Measurements from ENCODE around the gene MYH14. TPM values are rescaled to one million over a fixed set of nuclear protein-coding genes. Genes with fewer than 3 reads are reported as not detected.

The MYH14 gene
- total and polyA plus RNA-seq, 9 of the 15 experiments (the other 6 are each of a cell fraction or from before 2014, with no cell fraction given), result 0.04 to 0.86 (median 0.19) TPM; not detected in 2

DNA sequence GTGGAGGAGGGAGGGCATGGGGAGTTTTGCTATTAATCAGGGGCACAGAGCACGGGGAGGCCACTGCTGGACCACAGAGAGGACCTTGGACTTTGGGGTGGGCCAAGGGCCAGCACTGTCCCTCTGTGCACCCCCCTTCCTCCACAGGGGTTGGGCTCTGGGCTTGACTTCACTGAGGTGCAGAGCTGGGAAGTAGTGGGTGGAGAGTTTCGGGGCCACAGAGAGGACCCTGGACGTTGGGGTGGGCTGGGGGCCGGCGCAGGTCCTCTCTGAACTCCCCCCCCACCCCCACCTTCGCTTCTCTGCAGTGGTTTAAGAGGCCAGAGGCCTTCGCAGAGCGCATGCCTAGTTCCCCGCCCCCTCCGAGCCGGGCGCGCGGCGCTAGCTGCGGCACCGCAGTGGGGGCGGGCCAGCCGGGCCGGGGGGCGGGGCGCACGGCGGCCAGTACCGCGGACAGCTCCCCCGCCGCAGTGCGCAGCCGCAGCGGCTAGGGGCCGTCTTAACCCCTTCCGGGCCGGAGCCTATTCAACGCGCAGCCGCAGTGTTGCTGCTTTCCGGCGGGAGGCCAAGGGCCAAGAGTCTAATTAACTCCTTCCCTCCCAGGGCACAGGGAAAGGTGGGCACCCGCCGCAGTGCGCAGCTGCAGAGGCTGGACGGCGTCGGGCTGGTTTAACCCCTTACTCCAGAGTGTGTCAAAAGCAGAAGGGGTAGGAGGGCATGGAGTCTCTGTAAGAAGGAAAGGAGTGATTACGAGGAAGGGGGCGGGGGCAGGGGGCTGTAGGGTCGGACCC, 122.1 kb downstream of the MYH14 start:
- CTCF ChIA-PET (ENCODE audit: low intra/inter-chr PET ratio), result no interaction called here
- ATAC-seq (peak; percentile 66), FAIRE-seq (peak; percentile 93), DNase-seq (ENCODE audit: extremely low read depth in 1 of 4, low spot score in 3 of 4) (peak; percentile 90 to 98 (median 96))
- no peaks in the 10 kb centered on the region for H3K27me3 ChIP-seq (ENCODE audit: control insufficient read depth in 2 of 2, insufficient read depth in 2 of 2, low read length in 2 of 2)
- peaks cover 22% of the 10 kb centered on the region for H3K79me2 ChIP-seq (ENCODE audit: control insufficient read depth, insufficient read depth, low read length)
- peaks cover 14% of the 10 kb centered on the region; the same call in 1 of the 3 replicates for H3K36me3 ChIP-seq (ENCODE audit: control insufficient read depth, insufficient read depth, low read length)
- H3K4me1 ChIP-seq (replicated peaks in 1 of 2; ENCODE audit: control insufficient read depth in 2 of 2, insufficient read depth in 2 of 2, low read length in 2 of 2), result peaks cover 24 to 57% of the 10 kb centered on the region in 2 experiments
- H3K9me1 ChIP-seq (ENCODE audit: control insufficient read depth, insufficient read depth, low read length), result peaks cover 3% of the 10 kb centered on the region
- peak overlapping the region; percentile 21; the same call in 1 of the 2 replicates for H3K4me3 ChIP-seq
- H4K20me1 ChIP-seq (replicated peaks; ENCODE audit: control insufficient read depth, insufficient read depth, low read length), result peaks cover 47% of the 10 kb centered on the region
- POLR2A ChIA-PET, result interaction anchor here (0.8 to 1.5 kb wide), 3 partner anchors 9 to 24 kb away, joined by 3 to 9 read pairs (median 3); no protein-coding TSS in a partner anchor
- H3K9ac ChIP-seq (ENCODE audit: insufficient read depth in 1 of 2, low read depth in 2 of 2, low read length in 2 of 2), result peak overlapping the region in 1 of 2 experiments; percentile 84; a peak in 2 of 4 replicates
- no peak overlapping the region for H3K27ac ChIP-seq (ENCODE audit: extremely low read depth, low read depth, low read length)
- intact Hi-C loops (cut with micrococcal nuclease), result loop anchor here (5.0 kb wide), 1 partner anchor 58 kb away; no protein-coding TSS in a partner anchor
- H2AFZ ChIP-seq (ENCODE audit: low read depth, low read length), result no peak overlapping the region
- in situ Hi-C loops (cut with MboI), result no loop called here
- H3K4me2 ChIP-seq (ENCODE audit: insufficient read depth, low read length), result peak overlapping the region; percentile 67
- BruUV-seq (replicated peaks), result no TSS peak
- no peaks in the 10 kb centered on the region for H3K9me3 ChIP-seq (replicated peaks; ENCODE audit: control insufficient read depth, insufficient read depth, low read depth, low read length)
- WGBS (ENCODE audit: insufficient coverage, low coverage, missing lambda C conversion rate), result 1% methylated on average over 23 of the region's 48 CpGs
- TF ChIP-seq NBN (IDR thresholded peaks at IDR 0.05; ENCODE audit: low read depth) (no peak), NCOR1 (IDR thresholded peaks at IDR 0.05) (no peak), RBM14 (IDR thresholded peaks at IDR 0.05; ENCODE audit: borderline replicate concordance, insufficient read depth, low read depth, low read length) (no peak), PRMT5 (CRISPR knock-in tag; IDR thresholded peaks at IDR 0.05) (peak; percentile 89; the same call in 1 of the 2 replicates), MTA2 (IDR thresholded peaks at IDR 0.05; ENCODE audit: low read depth) (no peak), RCOR1 (IDR thresholded peaks at IDR 0.05; ENCODE audit: borderline replicate concordance in 1 of 2, low read depth in 2 of 2, low read length in 2 of 2) (peak in 1 of 2 experiments; percentile 74; a peak in 2 of 4 replicates), SRF (CRISPR knock-in tag; IDR thresholded peaks at IDR 0.05) (peak in 1 of 2 experiments; percentile 36; a peak in 1 of 4 replicates), STAG1 (CRISPR knock-in tag; IDR thresholded peaks at IDR 0.05; ENCODE audit: borderline replicate concordance) (peak; percentile 31; the same call in 1 of the 2 replicates), BRF1 (IDR thresholded peaks at IDR 0.05; ENCODE audit: borderline replicate concordance, extremely low read depth, insufficient read length) (no peak), HMGN3 (IDR thresholded peaks at IDR 0.05; ENCODE audit: borderline replicate concordance, extremely low read depth, insufficient read length, low read depth, low read length) (peak; percentile 75), SIX5 (IDR thresholded peaks at IDR 0.05; ENCODE audit: borderline replicate concordance in 1 of 2, insufficient read depth in 1 of 2, low read depth in 1 of 2, low read length in 2 of 2) (no peak), SRSF1 (IDR thresholded peaks at IDR 0.05; ENCODE audit: low read depth, low read length) (no peak), HSF4 (CRISPR knock-in tag; IDR thresholded peaks at IDR 0.05; ENCODE audit: borderline replicate concordance) (no peak), HDAC8 (tag; IDR thresholded peaks at IDR 0.05) (0 out of 2 replicates have a peak, but pooled peaks have one; percentile 15), ETV6 (IDR thresholded peaks at IDR 0.05; ENCODE audit: borderline replicate concordance in 1 of 2, low read depth in 2 of 2, low read length in 1 of 2) (no peak), ETV6 (CRISPR knock-in tag; IDR thresholded peaks at IDR 0.05; ENCODE audit: borderline replicate concordance) (0 out of 2 replicates have a peak, but pooled peaks have one; percentile 37), ADNP (tag; IDR thresholded peaks at IDR 0.05) (no peak)
- TF ChIP-seq, protein P1, sequence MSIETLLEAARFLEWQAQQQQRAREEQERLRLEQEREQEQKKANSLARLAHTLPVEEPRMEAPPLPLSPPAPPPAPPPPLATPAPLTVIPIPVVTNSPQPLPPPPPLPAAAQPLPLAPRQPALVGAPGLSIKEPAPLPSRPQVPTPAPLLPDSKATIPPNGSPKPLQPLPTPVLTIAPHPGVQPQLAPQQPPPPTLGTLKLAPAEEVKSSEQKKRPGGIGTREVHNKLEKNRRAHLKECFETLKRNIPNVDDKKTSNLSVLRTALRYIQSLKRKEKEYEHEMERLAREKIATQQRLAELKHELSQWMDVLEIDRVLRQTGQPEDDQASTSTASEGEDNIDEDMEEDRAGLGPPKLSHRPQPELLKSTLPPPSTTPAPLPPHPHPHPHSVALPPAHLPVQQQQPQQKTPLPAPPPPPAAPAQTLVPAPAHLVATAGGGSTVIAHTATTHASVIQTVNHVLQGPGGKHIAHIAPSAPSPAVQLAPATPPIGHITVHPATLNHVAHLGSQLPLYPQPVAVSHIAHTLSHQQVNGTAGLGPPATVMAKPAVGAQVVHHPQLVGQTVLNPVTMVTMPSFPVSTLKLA (conservative IDR thresholded peaks at IDR 0.05), result peak in 1 of 2 experiments; percentile 51; a peak in 1 of 4 replicates
- TF ChIP-seq, protein P2, sequence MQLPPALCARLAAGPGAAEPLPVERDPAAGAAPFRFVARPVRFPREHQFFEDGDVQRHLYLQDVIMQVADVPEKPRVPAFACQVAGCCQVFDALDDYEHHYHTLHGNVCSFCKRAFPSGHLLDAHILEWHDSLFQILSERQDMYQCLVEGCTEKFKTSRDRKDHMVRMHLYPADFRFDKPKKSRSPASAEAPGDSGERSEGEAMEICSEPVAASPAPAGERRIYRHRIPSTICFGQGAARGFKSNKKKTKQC (CRISPR knock-in tag; IDR thresholded peaks at IDR 0.05), result peak; percentile 93

All from K562 (cell line).